WTC11 (cell line): Measurements from ENCODE around the gene NDST4. TPM values are rescaled to one million over a fixed set of nuclear protein-coding genes. Genes with fewer than 3 reads are reported as not detected.
A peak's percentile ranks its signal among the peaks of the same experiment; 100 is the strongest.

Experiments
- ATAC-seq: fragments of 200-7000 bp; cut with Tn5 transposase; 2 replicates; pipeline ENCODE4 v1.10.0; 2021; ENCODE audit warnings: mild to moderate bottlenecking, moderate library complexity
- CTCF ChIA-PET: fragments of 300-600 bp; sonication (Branson Sonifier 250); formaldehyde crosslinking; loops from one replicate; lab custom pipeline; 2021; ENCODE audit warnings: antibody characterized with exemption; lab: Charles Lee
- POLR2A ChIA-PET: fragments of 350-600 bp; sonication (Branson Sonifier 250); formaldehyde crosslinking; loops from one replicate; lab custom pipeline; 2021; ENCODE audit warnings: antibody characterized with exemption; lab: Charles Lee
- DNase-seq: peaks from one replicate; pipeline ENCODE4 v3.0.0; 2021; ENCODE audit warnings: low spot score
- H3K27ac Mint-ChIP-seq: 2 replicates; pipeline ENCODE4 v1.8.0; 2021; ENCODE audit warnings: mixed read lengths
- H3K27me3 Mint-ChIP-seq: 2 replicates; pipeline ENCODE4 v1.8.0; 2021; ENCODE audit warnings: low read depth, mild to moderate bottlenecking, moderate library complexity, mixed read lengths
- H3K36me3 Mint-ChIP-seq: 2 replicates; pipeline ENCODE4 v1.8.0; 2021; ENCODE audit warnings: mixed read lengths
- H3K4me1 Mint-ChIP-seq: 2 replicates; pipeline ENCODE4 v1.8.0; 2022; ENCODE audit warnings: mixed read lengths
- H3K4me3 Mint-ChIP-seq: 2 replicates; pipeline ENCODE4 v1.8.0; 2021; ENCODE audit warnings: mild to moderate bottlenecking, moderate library complexity, mixed read lengths
- H3K9me3 Mint-ChIP-seq: 2 replicates; pipeline ENCODE4 v1.8.0; 2021; ENCODE audit warnings: mixed read lengths
- ATF1 ChIP-seq: sonication (generic); formaldehyde crosslinking; IDR thresholded peaks from 2 replicates; pipeline ENCODE4 v1.8.1; 2023; ENCODE audit warnings: mild to moderate bottlenecking, moderate library complexity, missing genetic modification reagents
- FOXJ3 ChIP-seq: sonication (generic); formaldehyde crosslinking; IDR thresholded peaks from 2 replicates; pipeline ENCODE4 v1.9.0; 2021; ENCODE audit warnings: missing genetic modification reagents, mild to moderate bottlenecking, borderline replicate concordance
- GABPB1 ChIP-seq: sonication (generic); formaldehyde crosslinking; IDR thresholded peaks from 2 replicates; pipeline ENCODE4 v1.8.1; 2023; ENCODE audit warnings: mild to moderate bottlenecking, missing genetic modification reagents
- HMGXB4 ChIP-seq: sonication (generic); formaldehyde crosslinking; IDR thresholded peaks from 2 replicates; pipeline ENCODE4 v1.8.1; 2023; ENCODE audit warnings: mild to moderate bottlenecking, moderate library complexity, missing genetic modification reagents
- MXD4 ChIP-seq: fragments of 250-450 bp; sonication (Bioruptor Pico); IDR thresholded peaks from 2 replicates; pipeline ENCODE4 v1.8.0; 2021; ENCODE audit warnings: mild to moderate bottlenecking, moderate library complexity, borderline replicate concordance
- NFATC4 ChIP-seq: fragments of 250-450 bp; sonication (Bioruptor Pico); IDR thresholded peaks from 2 replicates; pipeline ENCODE4 v1.9.0; 2021; ENCODE audit warnings: mild to moderate bottlenecking
- NR1H2 ChIP-seq: sonication (generic); formaldehyde crosslinking; IDR thresholded peaks from 2 replicates; pipeline ENCODE4 v1.9.0; 2021; ENCODE audit warnings: mild to moderate bottlenecking, moderate library complexity, missing genetic modification reagents
- PRDM15 ChIP-seq: sonication (generic); formaldehyde crosslinking; IDR thresholded peaks from 2 replicates; pipeline ENCODE4 v1.8.0; 2022; ENCODE audit warnings: missing genetic modification reagents
- SMAD4 ChIP-seq: sonication (generic); formaldehyde crosslinking; IDR thresholded peaks from 2 replicates; pipeline ENCODE4 v1.8.0; 2022; ENCODE audit warnings: mild to moderate bottlenecking, missing genetic modification reagents
- USF2 ChIP-seq: sonication (generic); formaldehyde crosslinking; IDR thresholded peaks from 2 replicates; pipeline ENCODE4 v1.8.1; 2023; ENCODE audit warnings: mild to moderate bottlenecking, missing genetic modification reagents, moderate library complexity
- ZBTB21 ChIP-seq: sonication (generic); formaldehyde crosslinking; IDR thresholded peaks from 2 replicates; pipeline ENCODE4 v1.8.1; 2023; ENCODE audit warnings: mild to moderate bottlenecking, missing genetic modification reagents, borderline replicate concordance
- ZMAT4 ChIP-seq: fragments of 250-450 bp; sonication (Bioruptor Pico); IDR thresholded peaks from 2 replicates; pipeline ENCODE4 v1.9.0; 2021; ENCODE audit warnings: mild to moderate bottlenecking
- ZNF121 ChIP-seq: sonication (generic); formaldehyde crosslinking; IDR thresholded peaks from 2 replicates; pipeline ENCODE4 v1.8.0; 2023; ENCODE audit warnings: missing genetic modification reagents
- ZNF138 ChIP-seq: sonication (generic); formaldehyde crosslinking; conservative IDR thresholded peaks from 2 replicates; pipeline ENCODE4 v1.8.1; 2022; ENCODE audit warnings: mild to moderate bottlenecking, moderate library complexity, missing genetic modification reagents
- ZNF219 ChIP-seq: sonication (generic); formaldehyde crosslinking; IDR thresholded peaks from 2 replicates; pipeline ENCODE4 v1.8.0; 2023; ENCODE audit warnings: missing genetic modification reagents, mild to moderate bottlenecking, borderline replicate concordance
- ZNF317 ChIP-seq: sonication (generic); formaldehyde crosslinking; IDR thresholded peaks from 2 replicates; pipeline ENCODE4 v1.8.1; 2023; ENCODE audit warnings: low read depth, mild to moderate bottlenecking, moderate library complexity, missing genetic modification reagents, borderline replicate concordance
- ZNF425 ChIP-seq: fragments of 250-450 bp; sonication (Bioruptor Pico); conservative IDR thresholded peaks from 2 replicates; pipeline ENCODE4 v1.9.0; 2021; ENCODE audit warnings: mild to moderate bottlenecking
- ZNF671 ChIP-seq: fragments of 250-450 bp; sonication (Bioruptor Pico); IDR thresholded peaks from 2 replicates; pipeline ENCODE4 v1.8.0; 2021; ENCODE audit warnings: mild to moderate bottlenecking
- total RNA-seq: library from RNA; stranded (reverse); gene quantifications from 3 replicates; pipeline ENCODE4 v1.2.3, GENCODE V29; 2021
- TF ChIP-seq, protein P1 (sequence below): sonication (generic); formaldehyde crosslinking; IDR thresholded peaks from 2 replicates; pipeline ENCODE4 v1.8.1; 2022; ENCODE audit warnings: missing genetic modification reagents, borderline replicate concordance
- TF ChIP-seq, protein P2 (sequence below): sonication (generic); formaldehyde crosslinking; conservative IDR thresholded peaks from 2 replicates; pipeline ENCODE4 v1.8.1; 2022; ENCODE audit warnings: mild to moderate bottlenecking, missing genetic modification reagents
- TF ChIP-seq, protein P3 (sequence below): sonication (generic); formaldehyde crosslinking; IDR thresholded peaks from 2 replicates; pipeline ENCODE4 v1.8.1; 2022; ENCODE audit warnings: low read depth, mild to moderate bottlenecking, moderate library complexity, missing genetic modification reagents, borderline replicate concordance
- TF ChIP-seq, protein P4 (sequence below): sonication (generic); formaldehyde crosslinking; IDR thresholded peaks from 2 replicates; pipeline ENCODE4 v1.8.1; 2023; ENCODE audit warnings: mild to moderate bottlenecking, missing genetic modification reagents

Gene NDST4
- total RNA-seq, 1 experiment from 2014 or later, result not detected

GRCh38 chr4:114827651-114828050 lies 285.8 kb downstream of the NDST4 start:
- Mint-ChIP-seq H3K4me3 (no peak overlapping the region), H3K4me1 (no peaks in the 10 kb centered on the region), H3K27ac (no peak overlapping the region), H3K36me3 (no peaks in the 10 kb centered on the region), H3K27me3 (no peaks in the 10 kb centered on the region), H3K9me3 (no peaks in the 10 kb centered on the region)
- ChIA-PET CTCF (no interaction called here), POLR2A (no interaction called here)
- ATAC-seq (peak; percentile 47; the same call in 1 of the 2 replicates), DNase-seq (no peak)
- TF ChIP-seq GABPB1, result no peak
- no peak for TF ChIP-seq NR1H2 (CRISPR knock-in tag)
- TF ChIP-seq, protein P1, sequence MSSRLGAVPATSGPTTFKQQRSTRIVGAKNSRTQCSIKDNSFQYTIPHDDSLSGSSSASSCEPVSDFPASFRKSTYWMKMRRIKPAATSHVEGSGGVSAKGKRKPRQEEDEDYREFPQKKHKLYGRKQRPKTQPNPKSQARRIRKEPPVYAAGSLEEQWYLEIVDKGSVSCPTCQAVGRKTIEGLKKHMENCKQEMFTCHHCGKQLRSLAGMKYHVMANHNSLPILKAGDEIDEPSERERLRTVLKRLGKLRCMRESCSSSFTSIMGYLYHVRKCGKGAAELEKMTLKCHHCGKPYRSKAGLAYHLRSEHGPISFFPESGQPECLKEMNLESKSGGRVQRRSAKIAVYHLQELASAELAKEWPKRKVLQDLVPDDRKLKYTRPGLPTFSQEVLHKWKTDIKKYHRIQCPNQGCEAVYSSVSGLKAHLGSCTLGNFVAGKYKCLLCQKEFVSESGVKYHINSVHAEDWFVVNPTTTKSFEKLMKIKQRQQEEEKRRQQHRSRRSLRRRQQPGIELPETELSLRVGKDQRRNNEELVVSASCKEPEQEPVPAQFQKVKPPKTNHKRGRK (CRISPR knock-in tag), result no peak
- TF ChIP-seq ZNF121, result no peak
- TF ChIP-seq ZNF671 (CRISPR knock-in tag), result no peak
- no peak for TF ChIP-seq ZMAT4 (CRISPR knock-in tag)
- no peak for TF ChIP-seq MXD4
- no peak for TF ChIP-seq ATF1 (CRISPR knock-in tag)
- no peak for TF ChIP-seq ZNF138 (CRISPR knock-in tag)
- TF ChIP-seq ZNF219 (CRISPR knock-in tag), result no peak
- TF ChIP-seq, protein P2, sequence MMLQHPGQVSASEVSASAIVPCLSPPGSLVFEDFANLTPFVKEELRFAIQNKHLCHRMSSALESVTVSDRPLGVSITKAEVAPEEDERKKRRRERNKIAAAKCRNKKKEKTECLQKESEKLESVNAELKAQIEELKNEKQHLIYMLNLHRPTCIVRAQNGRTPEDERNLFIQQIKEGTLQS (CRISPR knock-in tag), result no peak
- TF ChIP-seq ZNF317 (CRISPR knock-in tag), result no peak
- no peak for TF ChIP-seq USF2 (CRISPR knock-in tag)
- TF ChIP-seq ZBTB21, result no peak
- TF ChIP-seq, protein P3, sequence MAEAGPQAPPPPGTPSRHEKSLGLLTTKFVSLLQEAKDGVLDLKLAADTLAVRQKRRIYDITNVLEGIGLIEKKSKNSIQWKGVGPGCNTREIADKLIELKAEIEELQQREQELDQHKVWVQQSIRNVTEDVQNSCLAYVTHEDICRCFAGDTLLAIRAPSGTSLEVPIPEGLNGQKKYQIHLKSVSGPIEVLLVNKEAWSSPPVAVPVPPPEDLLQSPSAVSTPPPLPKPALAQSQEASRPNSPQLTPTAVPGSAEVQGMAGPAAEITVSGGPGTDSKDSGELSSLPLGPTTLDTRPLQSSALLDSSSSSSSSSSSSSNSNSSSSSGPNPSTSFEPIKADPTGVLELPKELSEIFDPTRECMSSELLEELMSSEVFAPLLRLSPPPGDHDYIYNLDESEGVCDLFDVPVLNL (CRISPR knock-in tag), result no peak
- no peak for TF ChIP-seq SMAD4 (CRISPR knock-in tag)
- TF ChIP-seq FOXJ3 (CRISPR knock-in tag), result no peak
- TF ChIP-seq, protein P4, sequence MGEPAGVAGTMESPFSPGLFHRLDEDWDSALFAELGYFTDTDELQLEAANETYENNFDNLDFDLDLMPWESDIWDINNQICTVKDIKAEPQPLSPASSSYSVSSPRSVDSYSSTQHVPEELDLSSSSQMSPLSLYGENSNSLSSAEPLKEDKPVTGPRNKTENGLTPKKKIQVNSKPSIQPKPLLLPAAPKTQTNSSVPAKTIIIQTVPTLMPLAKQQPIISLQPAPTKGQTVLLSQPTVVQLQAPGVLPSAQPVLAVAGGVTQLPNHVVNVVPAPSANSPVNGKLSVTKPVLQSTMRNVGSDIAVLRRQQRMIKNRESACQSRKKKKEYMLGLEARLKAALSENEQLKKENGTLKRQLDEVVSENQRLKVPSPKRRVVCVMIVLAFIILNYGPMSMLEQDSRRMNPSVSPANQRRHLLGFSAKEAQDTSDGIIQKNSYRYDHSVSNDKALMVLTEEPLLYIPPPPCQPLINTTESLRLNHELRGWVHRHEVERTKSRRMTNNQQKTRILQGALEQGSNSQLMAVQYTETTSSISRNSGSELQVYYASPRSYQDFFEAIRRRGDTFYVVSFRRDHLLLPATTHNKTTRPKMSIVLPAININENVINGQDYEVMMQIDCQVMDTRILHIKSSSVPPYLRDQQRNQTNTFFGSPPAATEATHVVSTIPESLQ (CRISPR knock-in tag), result no peak

DNA sequence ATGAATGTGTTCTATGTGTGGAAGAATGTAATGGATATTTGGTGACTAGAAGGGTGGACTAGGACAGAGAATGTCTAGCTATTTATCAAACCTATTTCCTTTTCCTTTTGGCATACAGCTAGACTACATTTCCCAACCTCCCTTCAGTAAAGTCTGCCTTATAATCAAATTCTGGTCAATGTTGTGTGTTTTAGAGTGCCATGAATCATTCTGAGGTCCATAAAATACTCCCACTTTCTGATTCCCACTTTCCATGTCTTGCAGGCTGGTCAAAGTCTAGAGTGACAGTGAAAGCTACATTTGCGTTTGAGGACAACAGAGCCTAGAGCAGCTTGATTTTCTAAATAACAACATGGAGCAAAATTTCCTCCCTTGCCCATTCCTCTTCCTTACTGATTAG lies 297.7 kb downstream of the NDST4 start:
- no peak for ATAC-seq
- Mint-ChIP-seq H3K27me3 (no peaks in the 10 kb centered on the region), H3K4me1 (no peaks in the 10 kb centered on the region), H3K9me3 (no peaks in the 10 kb centered on the region), H3K27ac (no peak overlapping the region), H3K4me3 (no peak overlapping the region), H3K36me3 (no peaks in the 10 kb centered on the region)
- no peak for DNase-seq
- ChIA-PET CTCF (interaction anchor here (0.7 to 3.2 kb wide), 2 partner anchors 8 to 239 kb away, joined by 3 to 8 read pairs; no protein-coding TSS in a partner anchor), POLR2A (no interaction called here)
- TF ChIP-seq NFATC4 (CRISPR knock-in tag), result no peak
- no peak for TF ChIP-seq ZNF425
- no peak for TF ChIP-seq HMGXB4 (CRISPR knock-in tag)
- TF ChIP-seq PRDM15 (CRISPR knock-in tag), result no peak
